Measurements from ENCODE around the gene SEMA3F. TPM values are rescaled to one million over a fixed set of nuclear protein-coding genes. Genes with fewer than 3 reads are reported as not detected.
"Not testable (repeated sequence)": the region's sequence is repeated elsewhere in the genome, so short reads cannot be mapped to it uniquely, and the experiment has no call there.

SEMA3F gene
- total RNA-seq, 1 donor from 2014 or later = 15.7 TPM

- DNase-seq (ENCODE audit: low read depth in 2 of 2) = no peak
Measured at GRCh38 chr3:50210510-50211367, 55.6 kb downstream of the SEMA3F start.

GRCh38 chr3:50211368-50211717, 56.2 kb downstream of the SEMA3F start:
- not testable (repeated sequence) for DNase-seq (ENCODE audit: low read depth in 2 of 2)

GRCh38 chr3:50211930-50212329, 56.8 kb downstream of the SEMA3F start:
- DNase-seq (ENCODE audit: low read depth in 2 of 2) = no peak

GRCh38 chr3:50212502-50212901, 57.4 kb downstream of the SEMA3F start:
- no peak for DNase-seq (ENCODE audit: low read depth in 2 of 2)

- DNase-seq (ENCODE audit: low read depth in 2 of 2) = no peak
Measured at GRCh38 chr3:50212971-50213370, 57.8 kb downstream of the SEMA3F start.

GRCh38 chr3:50213373-50213772, 58.2 kb downstream of the SEMA3F start:
- DNase-seq (ENCODE audit: low read depth in 2 of 2) = no peak

- no peak for DNase-seq (ENCODE audit: low read depth in 2 of 2)
Measured at GRCh38 chr3:50214824-50215223, 59.7 kb downstream of the SEMA3F start.

GRCh38 chr3:50215529-50215928, 60.4 kb downstream of the SEMA3F start:
- no peak for DNase-seq (ENCODE audit: low read depth in 2 of 2)

GRCh38 chr3:50217681-50218080, 62.6 kb downstream of the SEMA3F start:
- DNase-seq (ENCODE audit: low read depth in 2 of 2) = no peak

GRCh38 chr3:50218448-50218847, 63.3 kb downstream of the SEMA3F start:
- no peak for DNase-seq (ENCODE audit: low read depth in 2 of 2)

GRCh38 chr3:50219285-50219684, 64.2 kb downstream of the SEMA3F start:
- no peak for DNase-seq (ENCODE audit: low read depth in 2 of 2)

GRCh38 chr3:50220109-50220508, 65.0 kb downstream of the SEMA3F start:
- DNase-seq (ENCODE audit: low read depth in 2 of 2) = no peak

GRCh38 chr3:50221051-50221410, 65.9 kb downstream of the SEMA3F start:
- DNase-seq (ENCODE audit: low read depth in 2 of 2) = no peak

GRCh38 chr3:50221411-50222168, 66.5 kb downstream of the SEMA3F start:
- DNase-seq (ENCODE audit: low read depth in 2 of 2) = no peak

GRCh38 chr3:50222169-50222528, 67.0 kb downstream of the SEMA3F start:
- no peak for DNase-seq (ENCODE audit: low read depth in 2 of 2)

- DNase-seq (ENCODE audit: low read depth in 2 of 2) = no peak
Measured at GRCh38 chr3:50224639-50225038, 69.5 kb downstream of the SEMA3F start.

GRCh38 chr3:50226888-50227389, 71.8 kb downstream of the SEMA3F start:
- no peak for DNase-seq (ENCODE audit: low read depth in 2 of 2)

GRCh38 chr3:50227390-50228183, 72.5 kb downstream of the SEMA3F start:
- DNase-seq (ENCODE audit: low read depth in 2 of 2) = peak in 1 of 2 donors; percentile 71

- not testable (repeated sequence) for DNase-seq (ENCODE audit: low read depth in 2 of 2)
Measured at GRCh38 chr3:50228184-50228763, 73.2 kb downstream of the SEMA3F start.

GRCh38 chr3:50229490-50229889, 74.4 kb downstream of the SEMA3F start:
- no peak for DNase-seq (ENCODE audit: low read depth in 2 of 2)

GRCh38 chr3:50230104-50230793, 75.1 kb downstream of the SEMA3F start:
- no peak for DNase-seq (ENCODE audit: low read depth in 2 of 2)

Data from dermis microvascular lymphatic vessel endothelial cell (primary cell).